Bronchial epithelial cell (primary cell): ENCODE data around the gene GRIFIN. TPM values are rescaled to one million over a fixed set of nuclear protein-coding genes. Genes with fewer than 3 reads are reported as not detected.

ENCODE experiments used
- DNase-seq: peaks from one replicate; pipeline ENCODE4 v3.0.0-alpha.2; 2010; ENCODE audit warnings: low read depth
- FAIRE-seq: peaks from 2 replicates; lab custom pipeline; 2011; peaks lifted over from hg19 to GRCh38; lab: Jason Lieb, UNC
- H3K27me3 ChIP-seq: 2 replicates; pipeline ENCODE4 v1.5.1; 2011; ENCODE audit warnings: low read length; ENCODE audit not compliant: control insufficient read depth, insufficient read depth
- H3K36me3 ChIP-seq: 2 replicates; pipeline ENCODE4 v1.5.1; 2011; ENCODE audit warnings: low read length; ENCODE audit not compliant: control insufficient read depth, insufficient read depth
- H3K4me3 ChIP-seq: 2 replicates; pipeline ENCODE4 v1.5.1; 2011; ENCODE audit warnings: mild to moderate bottlenecking, low read depth, low read length, control low read depth
- CTCF ChIP-seq: IDR thresholded peaks from 2 replicates; pipeline ENCODE4 v1.5.1; 2011; ENCODE audit warnings: mild to moderate bottlenecking, moderate library complexity, low read length, control low read depth, inconsistent platforms; ENCODE audit not compliant: insufficient read depth, severe bottlenecking
- total RNA-seq: library from RNA; depleted of rRNA; stranded (reverse); fragments of >200 nt; gene quantifications from 2 replicates; pipeline ENCODE4 v1.2.1, GENCODE V29; 2014

The GRIFIN gene
- total RNA-seq, 1 donor from 2014 or later, result not detected

GRCh38 chr7:2437537-2438148 lies 38.6 kb downstream of the GRIFIN start:
- Histone ChIP-seq H3K27me3 (no peaks in the 10 kb centered on the region), H3K4me3 (no peak overlapping the region), H3K36me3 (peaks cover 7% of the 10 kb centered on the region)
- DNase-seq (no peak), FAIRE-seq (no peak)
- TF ChIP-seq CTCF, result no peak

- TF ChIP-seq CTCF, result peak; percentile 15
- DNase-seq, result peak; percentile 26
- Histone ChIP-seq H3K36me3 (peaks cover 7% of the 10 kb centered on the region), H3K27me3 (no peaks in the 10 kb centered on the region), H3K4me3 (no peak overlapping the region)
- peak; percentile 86 for FAIRE-seq
Observed at GRCh38 chr7:2437136-2437535, 39.1 kb downstream of the GRIFIN start.

GRCh38 chr7:2436341-2437104 lies 39.7 kb downstream of the GRIFIN start:
- TF ChIP-seq CTCF, result no peak
- no peak for FAIRE-seq

GRCh38 chr7:2435146-2435545 lies 41.1 kb downstream of the GRIFIN start:
- no peak overlapping the region for H3K4me3 ChIP-seq
- H3K36me3 ChIP-seq, result peaks cover 7% of the 10 kb centered on the region
- H3K27me3 ChIP-seq, result no peaks in the 10 kb centered on the region
- no peak for TF ChIP-seq CTCF
- FAIRE-seq (peak; percentile 13), DNase-seq (no peak)

More at GRCh38 chr7:2436341-2437104, 39.7 kb downstream of the GRIFIN start:
- Histone ChIP-seq H3K4me3 (no peak overlapping the region), H3K36me3 (peaks cover 7% of the 10 kb centered on the region), H3K27me3 (no peaks in the 10 kb centered on the region)
- DNase-seq, result no peak

- no peaks in the 10 kb centered on the region for H3K27me3 ChIP-seq
- no peak for FAIRE-seq
- no peak for DNase-seq
- H3K36me3 ChIP-seq, result peaks cover 7% of the 10 kb centered on the region
- no peak for TF ChIP-seq CTCF
- H3K4me3 ChIP-seq, result no peak overlapping the region
Observed at GRCh38 chr7:2433713-2434550, 42.3 kb downstream of the GRIFIN start.
